GM12878 (cell line): ENCODE results near the gene FFAR3. TPM values are rescaled to one million over a fixed set of nuclear protein-coding genes. Genes with fewer than 3 reads are reported as not detected.

Experiments used
- ATAC-seq: fragments of 200-7000 bp; cut with Tn5 transposase; 3 replicates; pipeline ENCODE4 v1.9.1; 2020; ENCODE audit warnings: mild to moderate bottlenecking, moderate library complexity
- BruUV-seq: library from RNA; stranded (reverse); fragments of 400-500 nt; replicated peaks from 2 replicates; lab custom pipeline; 2021; lab: Mats Ljungman, UMichigan
- CTCF ChIA-PET: fragments of 300-600 bp; sonication (Branson Sonifier 250); formaldehyde crosslinking; extraction: SDS; loops from one replicate; lab custom pipeline; 2021; ENCODE audit warnings: inconsistent platforms; lab: Yijun Ruan, JAX
- POLR2A ChIA-PET: fragments of 350-600 bp; formaldehyde crosslinking; extraction: SDS; loops from one replicate; lab custom pipeline; 2021; ENCODE audit warnings: inconsistent platforms; lab: Charles Lee
- RAD21 ChIA-PET: fragments of 300-600 bp; sonication (Branson Sonifier 250); formaldehyde crosslinking; loops from one replicate; lab custom pipeline; 2023; ENCODE audit warnings: antibody characterized with exemption; ENCODE audit not compliant: unreplicated experiment; lab: Charles Lee
- SMC1A ChIA-PET: fragments of 300-600 bp; sonication (Branson Sonifier 250); formaldehyde crosslinking; loops from one replicate; lab custom pipeline; 2023; ENCODE audit not compliant: unreplicated experiment, uncharacterized antibody; lab: Charles Lee
- DNase-seq: peaks from one replicate; pipeline ENCODE4 v3.0.0-alpha.2; 2011; ENCODE audit warnings: low read depth, low spot score
- FAIRE-seq: peaks from 3 replicates; lab custom pipeline; 2011; peaks lifted over from hg19 to GRCh38; lab: Jason Lieb, UNC
- H2AFZ ChIP-seq: 2 replicates; pipeline ENCODE4 v1.6.0; 2011; ENCODE audit warnings: low read depth, low read length, control low read depth; ENCODE audit not compliant: control insufficient read depth
- H3K27ac ChIP-seq: 2 replicates; pipeline ENCODE4 v1.5.1; 2011; ENCODE audit warnings: control low read depth; ENCODE audit not compliant: control insufficient read depth, insufficient read depth
- H3K27me3 ChIP-seq, 2 experiments: replicated peaks in 1 of 2; 2 replicates each; pipeline versions ENCODE4 v1.6.0 to v1.6.1; 2011; ENCODE audit warnings: low read length in 1 of 2; ENCODE audit not compliant: control insufficient read depth in 2 of 2, insufficient read depth in 2 of 2
- H3K36me3 ChIP-seq, 2 experiments: 2 replicates each; pipeline ENCODE4 v1.5.1; 2011; ENCODE audit warnings: low read length in 1 of 2; ENCODE audit not compliant: control insufficient read depth in 2 of 2, insufficient read depth in 2 of 2
- H3K4me1 ChIP-seq: 2 replicates; pipeline ENCODE4 v1.6.1; 2011; ENCODE audit warnings: mild to moderate bottlenecking, low read length, moderate library complexity, mixed read lengths; ENCODE audit not compliant: control insufficient read depth, insufficient read depth
- H3K4me2 ChIP-seq: 2 replicates; pipeline ENCODE4 v1.6.0; 2011; ENCODE audit warnings: control low read depth; ENCODE audit not compliant: control insufficient read depth, insufficient read depth
- H3K4me3 ChIP-seq: fragments of 200-600 bp; sonication (generic); 2 replicates; pipeline ENCODE4 v1.5.1; 2016
- H3K79me2 ChIP-seq: 2 replicates; pipeline ENCODE4 v1.6.0; 2011; ENCODE audit warnings: low read length; ENCODE audit not compliant: control insufficient read depth, insufficient read depth
- H3K9ac ChIP-seq: 2 replicates; pipeline ENCODE4 v1.8.0; 2011; ENCODE audit warnings: low read length, control low read depth, mixed read lengths; ENCODE audit not compliant: control insufficient read depth, insufficient read depth
- H3K9me3 ChIP-seq: replicated peaks from 3 replicates; pipeline ENCODE4 v1.5.1; 2011; ENCODE audit warnings: mild to moderate bottlenecking, low read length; ENCODE audit not compliant: control insufficient read depth, insufficient read depth
- H4K20me1 ChIP-seq: 2 replicates; pipeline ENCODE4 v1.6.0; 2011; ENCODE audit not compliant: control insufficient read depth, insufficient read depth
- CREB1 ChIP-seq: IDR thresholded peaks from 2 replicates; pipeline ENCODE4 v1.6.1; 2012; ENCODE audit warnings: low read depth, mild to moderate bottlenecking, inconsistent platforms
- CREM ChIP-seq: IDR thresholded peaks from 2 replicates; pipeline ENCODE4 v1.6.1; 2014; ENCODE audit warnings: antibody characterized with exemption, low read depth
- CTCF ChIP-seq, 3 experiments: IDR thresholded peaks in 2 of 3; conservative IDR thresholded peaks in 1 of 3; 2 replicates each; pipeline ENCODE4 v1.5.1; 2011; ENCODE audit warnings: low read depth in 3 of 3, low read length in 3 of 3, mild to moderate bottlenecking in 3 of 3, control low read depth in 2 of 3, moderate library complexity in 2 of 3, inconsistent platforms in 1 of 3, mixed read lengths in 1 of 3; ENCODE audit not compliant: control insufficient read depth in 2 of 3, insufficient read depth in 1 of 3; ENCODE audit errors: extremely low read depth in 1 of 3
- PKNOX1 ChIP-seq: fragments of 450-650 bp; IDR thresholded peaks from 2 replicates; pipeline ENCODE4 v1.6.1; 2016; ENCODE audit warnings: mild to moderate bottlenecking
- POLR2A ChIP-seq: IDR thresholded peaks from 2 replicates; pipeline ENCODE4 v1.6.1; 2011; ENCODE audit warnings: low read depth, mild to moderate bottlenecking, low read length
- POLR2AphosphoS2 ChIP-seq: IDR thresholded peaks from 2 replicates; pipeline ENCODE4 v1.6.1; 2011; ENCODE audit warnings: low read depth, mild to moderate bottlenecking, low read length, improper control_type of control experiment, moderate library complexity
- RBBP5 ChIP-seq: fragments of 200-600 bp; sonication (generic); conservative IDR thresholded peaks from 2 replicates; pipeline ENCODE4 v1.6.1; 2016
- RUNX3 ChIP-seq: IDR thresholded peaks from 2 replicates; pipeline ENCODE4 v1.6.1; 2012; ENCODE audit warnings: low read length, inconsistent platforms
- TCF12 ChIP-seq: IDR thresholded peaks from 2 replicates; pipeline ENCODE4 v1.6.1; 2011; ENCODE audit warnings: low read depth, mild to moderate bottlenecking, low read length
- YY1 ChIP-seq: IDR thresholded peaks from 2 replicates; pipeline ENCODE4 v1.6.1; 2011; ENCODE audit warnings: low read depth, mild to moderate bottlenecking, low read length
- ZNF207 ChIP-seq: fragments of 450-650 bp; IDR thresholded peaks from 2 replicates; pipeline ENCODE4 v1.6.1; 2014; ENCODE audit warnings: antibody characterized with exemption, mild to moderate bottlenecking, borderline replicate concordance
- WGBS: methylation state at CpG from one replicate; pipeline ENCODE4 v1.1.6; 2016; ENCODE audit warnings: low lambda C conversion rate; ENCODE audit not compliant: insufficient replicate concordance, insufficient coverage; ENCODE audit errors: missing lambda C conversion rate; 5-methylcytosine and 5-hydroxymethylcytosine counted together
- in situ Hi-C: fragments of 300-500 bp; cut with MboI; formaldehyde crosslinking; loops from 9 replicates; pipeline ENCODE4 v1.14.3; 2018; ENCODE audit warnings: mixed read lengths
- intact Hi-C: fragments of 100-400 bp; cut with micrococcal nuclease; formaldehyde crosslinking; loops from one replicate; pipeline ENCODE4 v1.14.2; 2022; ENCODE audit not compliant: unreplicated experiment
- polyA plus RNA-seq, 11 experiments: library from polyadenylated mRNA; depleted of rRNA in 4 of 11; unstranded in 6 of 11; stranded (reverse) in 5 of 11; fragments of >200 nt; fragmentation: Nextera tagmentation in 4 of 11; fragmentation: Illumina TruSeq in 1 of 11; extraction: Ambion mirVana in 4 of 11; extraction: Trizol in 1 of 11; gene quantifications; 1 replicate in 1 of 11; 2 replicates in 10 of 11; pipeline versions ENCODE4 v1.2.1 to v1.2.3, GENCODE V29; 2011 to 2016; ENCODE audit warnings: inconsistent platforms in 2 of 11, missing spikeins in 2 of 11, low read depth in 1 of 11
- total RNA-seq, 4 experiments: library from RNA; depleted of rRNA in 3 of 4; stranded (reverse); fragments of >200 nt in 3 of 4; fragmentation: Illumina TruSeq in 1 of 4; extraction: Trizol in 1 of 4; gene quantifications; 2 replicates each; pipeline versions ENCODE4 v1.2.1 to v1.2.3, GENCODE V29; 2013 to 2021
- TF ChIP-seq, protein P1 (sequence below): IDR thresholded peaks from 2 replicates; pipeline ENCODE4 v1.6.1; 2012; ENCODE audit warnings: low read depth, low read length, improper control_type of control experiment
- TF ChIP-seq, protein P2 (sequence below): fragments of 450-650 bp; IDR thresholded peaks from 2 replicates; pipeline ENCODE4 v1.6.1; 2018; ENCODE audit warnings: borderline replicate concordance, mild to moderate bottlenecking; ENCODE audit not compliant: partially characterized antibody
- TF ChIP-seq, protein P3 (sequence below): fragments of 450-650 bp; IDR thresholded peaks from 2 replicates; pipeline ENCODE4 v1.6.1; 2018; ENCODE audit warnings: mild to moderate bottlenecking, low read depth, moderate library complexity; ENCODE audit not compliant: partially characterized antibody

The FFAR3 gene
- total and polyA plus RNA-seq, 10 of the 15 experiments (the other 5 are each of a cell fraction or from before 2014, with no cell fraction given), result 0.15 to 0.18 TPM; not detected in 8

GRCh38 chr19:35332817-35333216 lies 25.4 kb upstream of the FFAR3 start:
- no peak for FAIRE-seq
- RAD21 ChIA-PET, result interaction anchor here (1.0 to 9.4 kb wide), 16 partner anchors 8 to 176 kb away, joined by 3 to 127 read pairs (median 6); partner anchors contain the start of gene FFAR1
- H3K79me2 ChIP-seq, result peaks cover 72% of the 10 kb centered on the region
- H3K9me3 ChIP-seq, result no peaks in the 10 kb centered on the region
- peak overlapping the region; percentile 82 for H3K9ac ChIP-seq
- WGBS, result 0% methylated on average over 12 of the region's 12 CpGs
- no peaks in the 10 kb centered on the region for H3K27me3 ChIP-seq
- POLR2A ChIA-PET, result interaction anchor here (0.8 to 7.2 kb wide), 22 partner anchors 9 to 311 kb away, joined by 3 to 135 read pairs (median 6); partner anchors contain the start of genes FFAR1 and HAMP
- in situ Hi-C loops (loop anchor here (10.0 kb wide), 1 partner anchor 572 kb away; the partner anchor contains the start of genes HCST, NFKBID and TYROBP), intact Hi-C loops (no loop called here)
- H3K4me3 ChIP-seq, result peak overlapping the region; percentile 72
- H3K27ac ChIP-seq, result peak overlapping the region; percentile 93
- peaks cover 8 to 11% of the 10 kb centered on the region in 2 experiments; a peak in 3 of 4 replicates for H3K36me3 ChIP-seq
- no peak for DNase-seq
- peaks cover 51% of the 10 kb centered on the region for H3K4me1 ChIP-seq
- BruUV-seq, result no TSS peak
- peak; percentile 47 for ATAC-seq
- H4K20me1 ChIP-seq, result no peaks in the 10 kb centered on the region
- CTCF ChIA-PET, result interaction anchor here (0.7 to 6.5 kb wide), 12 partner anchors 9 to 162 kb away, joined by 3 to 61 read pairs (median 5); partner anchors contain the start of gene FFAR1
- H2AFZ ChIP-seq, result peak overlapping the region; percentile 37
- SMC1A ChIA-PET, result interaction anchor here (0.7 to 9.8 kb wide), 18 partner anchors 12 to 209 kb away, joined by 3 to 152 read pairs (median 5); partner anchors contain the start of gene FFAR1
- H3K4me2 ChIP-seq, result peak overlapping the region; percentile 97
- TF ChIP-seq PKNOX1, result 0 out of 2 replicates have a peak, but pooled peaks have one; percentile 6
- no peak for TF ChIP-seq YY1
- TF ChIP-seq POLR2A, result peak; percentile 81
- TF ChIP-seq, protein P1, sequence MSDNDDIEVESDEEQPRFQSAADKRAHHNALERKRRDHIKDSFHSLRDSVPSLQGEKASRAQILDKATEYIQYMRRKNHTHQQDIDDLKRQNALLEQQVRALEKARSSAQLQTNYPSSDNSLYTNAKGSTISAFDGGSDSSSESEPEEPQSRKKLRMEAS, result no peak; the same call in 1 of the 2 replicates
- TF ChIP-seq RUNX3, result 0 out of 2 replicates have a peak, but pooled peaks have one; percentile 4
- 0 out of 2 replicates have a peak, but pooled peaks have one; percentile 39 for TF ChIP-seq CREM
- TF ChIP-seq, protein P2, sequence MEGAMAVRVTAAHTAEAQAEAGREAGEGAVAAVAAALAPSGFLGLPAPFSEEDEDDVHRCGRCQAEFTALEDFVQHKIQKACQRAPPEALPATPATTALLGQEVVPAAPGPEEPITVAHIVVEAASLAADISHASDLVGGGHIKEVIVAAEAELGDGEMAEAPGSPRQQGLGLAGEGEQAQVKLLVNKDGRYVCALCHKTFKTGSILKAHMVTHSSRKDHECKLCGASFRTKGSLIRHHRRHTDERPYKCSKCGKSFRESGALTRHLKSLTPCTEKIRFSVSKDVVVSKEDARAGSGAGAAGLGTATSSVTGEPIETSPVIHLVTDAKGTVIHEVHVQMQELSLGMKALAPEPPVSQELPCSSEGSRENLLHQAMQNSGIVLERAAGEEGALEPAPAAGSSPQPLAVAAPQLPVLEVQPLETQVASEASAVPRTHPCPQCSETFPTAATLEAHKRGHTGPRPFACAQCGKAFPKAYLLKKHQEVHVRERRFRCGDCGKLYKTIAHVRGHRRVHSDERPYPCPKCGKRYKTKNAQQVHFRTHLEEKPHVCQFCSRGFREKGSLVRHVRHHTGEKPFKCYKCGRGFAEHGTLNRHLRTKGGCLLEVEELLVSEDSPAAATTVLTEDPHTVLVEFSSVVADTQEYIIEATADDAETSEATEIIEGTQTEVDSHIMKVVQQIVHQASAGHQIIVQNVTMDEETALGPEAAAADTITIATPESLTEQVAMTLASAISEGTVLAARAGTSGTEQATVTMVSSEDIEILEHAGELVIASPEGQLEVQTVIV, result no peak
- TF ChIP-seq, protein P3, sequence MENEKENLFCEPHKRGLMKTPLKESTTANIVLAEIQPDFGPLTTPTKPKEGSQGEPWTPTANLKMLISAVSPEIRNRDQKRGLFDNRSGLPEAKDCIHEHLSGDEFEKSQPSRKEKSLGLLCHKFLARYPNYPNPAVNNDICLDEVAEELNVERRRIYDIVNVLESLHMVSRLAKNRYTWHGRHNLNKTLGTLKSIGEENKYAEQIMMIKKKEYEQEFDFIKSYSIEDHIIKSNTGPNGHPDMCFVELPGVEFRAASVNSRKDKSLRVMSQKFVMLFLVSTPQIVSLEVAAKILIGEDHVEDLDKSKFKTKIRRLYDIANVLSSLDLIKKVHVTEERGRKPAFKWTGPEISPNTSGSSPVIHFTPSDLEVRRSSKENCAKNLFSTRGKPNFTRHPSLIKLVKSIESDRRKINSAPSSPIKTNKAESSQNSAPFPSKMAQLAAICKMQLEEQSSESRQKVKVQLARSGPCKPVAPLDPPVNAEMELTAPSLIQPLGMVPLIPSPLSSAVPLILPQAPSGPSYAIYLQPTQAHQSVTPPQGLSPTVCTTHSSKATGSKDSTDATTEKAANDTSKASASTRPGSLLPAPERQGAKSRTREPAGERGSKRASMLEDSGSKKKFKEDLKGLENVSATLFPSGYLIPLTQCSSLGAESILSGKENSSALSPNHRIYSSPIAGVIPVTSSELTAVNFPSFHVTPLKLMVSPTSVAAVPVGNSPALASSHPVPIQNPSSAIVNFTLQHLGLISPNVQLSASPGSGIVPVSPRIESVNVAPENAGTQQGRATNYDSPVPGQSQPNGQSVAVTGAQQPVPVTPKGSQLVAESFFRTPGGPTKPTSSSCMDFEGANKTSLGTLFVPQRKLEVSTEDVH, result peak; percentile 31
- 0 out of 2 replicates have a peak, but pooled peaks have one; percentile 13 for TF ChIP-seq TCF12
- no peak for TF ChIP-seq RBBP5
- TF ChIP-seq CREB1, result peak; percentile 41; the same call in 1 of the 2 replicates
- TF ChIP-seq CTCF (IDR thresholded peaks at IDR 0.05 in 2 of 3, conservative IDR thresholded peaks at IDR 0.05 in 1 of 3; ENCODE audit: control insufficient read depth in 2 of 3, extremely low read depth in 1 of 3, insufficient read depth in 1 of 3, low read depth in 3 of 3, low read length in 3 of 3), result peak in 2 of 3 experiments; percentile 1 to 31; a peak in 2 of 6 replicates
- TF ChIP-seq ZNF207, result peak; percentile 68; the same call in 1 of the 2 replicates
- peak; percentile 84 for TF ChIP-seq POLR2AphosphoS2
